C1 segment of cervical spinal cord (tissue), 14 donors: ENCODE measurements around the gene SPON2.

ENCODE experiments used
- DNase-seq, 14 donors: peaks; one replicate each; lab custom pipeline; 2025; lab: John Stamatoyannopoulos, UW

The SPON2 gene

GRCh38 chr4:1172228-1172851 lies at the start of gene SPON2:
Gene SPON2 (minus strand): TSS chr4:1172583.
- DNase-seq = no peak

- no peak for DNase-seq
Observed at GRCh38 chr4:1221155-1221870, 48.9 kb upstream of the SPON2 start.

GRCh38 chr4:1220566-1220965 lies 48.2 kb upstream of the SPON2 start:
- DNase-seq = no peak

GRCh38 chr4:1219566-1219950 lies 47.2 kb upstream of the SPON2 start:
- no peak for DNase-seq

- no peak for DNase-seq
Observed at GRCh38 chr4:1218634-1219565, 46.5 kb upstream of the SPON2 start.

GRCh38 chr4:1217366-1217765 lies 45.0 kb upstream of the SPON2 start:
- no peak for DNase-seq

GRCh38 chr4:1216869-1217294 lies 44.5 kb upstream of the SPON2 start:
- peak in 5 of 14 donors; percentile 6 to 75 (median 28) for DNase-seq

- DNase-seq = no peak
Observed at GRCh38 chr4:1216076-1216614, 43.8 kb upstream of the SPON2 start.

GRCh38 chr4:1215141-1216075 lies 43.0 kb upstream of the SPON2 start:
- DNase-seq = no peak

GRCh38 chr4:1214101-1215095 lies 42.0 kb upstream of the SPON2 start:
- DNase-seq = no peak

- DNase-seq = no peak
Observed at GRCh38 chr4:1213336-1213995, 41.1 kb upstream of the SPON2 start.

GRCh38 chr4:1212546-1213335 lies 40.4 kb upstream of the SPON2 start:
- no peak for DNase-seq

- DNase-seq = peak in 8 of 14 donors; percentile 22 to 76 (median 44)
Observed at GRCh38 chr4:1211891-1212545, 39.6 kb upstream of the SPON2 start.

- peak in 1 of 14 donors; percentile 48 for DNase-seq
Observed at GRCh38 chr4:1211371-1211770, 39.0 kb upstream of the SPON2 start.

- DNase-seq = no peak
Observed at GRCh38 chr4:1210971-1211370, 38.6 kb upstream of the SPON2 start.

GRCh38 chr4:1210241-1210841 lies 38.0 kb upstream of the SPON2 start:
- DNase-seq = no peak

- peak in 10 of 14 donors; percentile 21 to 70 (median 38) for DNase-seq
Observed at GRCh38 chr4:1209821-1210220, 37.4 kb upstream of the SPON2 start.
